Measurements from ENCODE around the gene MTFP1. TPM values are rescaled to one million over a fixed set of nuclear protein-coding genes. Genes with fewer than 3 reads are reported as not detected.

MTFP1 gene
- total RNA-seq, 1 donor from 2014 or later: 19.7 TPM

- peaks cover 38% of the 10 kb centered on the region for H3K36me3 ChIP-seq
- no peaks in the 10 kb centered on the region for H3K27me3 ChIP-seq (ENCODE audit: low read depth)
These were observed 12.6 kb upstream of the MTFP1 start for GRCh38 chr22:30413001-30413400.

GRCh38 chr22:30413745-30414524 lies 11.6 kb upstream of the MTFP1 start:
- TF ChIP-seq CTCF (IDR thresholded peaks at IDR 0.05; ENCODE audit: borderline replicate concordance): no peak
- intact Hi-C loops (cut with micrococcal nuclease): no loop called here
- Histone ChIP-seq H3K9me3 (replicated peaks) (no peaks in the 10 kb centered on the region), H3K27ac (replicated peaks) (no peak overlapping the region), H3K4me1 (no peaks in the 10 kb centered on the region), H3K27me3 (ENCODE audit: low read depth) (no peaks in the 10 kb centered on the region), H3K36me3 (peaks cover 48% of the 10 kb centered on the region), H3K4me3 (no peak overlapping the region)
- DNase-seq: no peak

More at GRCh38 chr22:30413001-30413400, 12.6 kb upstream of the MTFP1 start:
- H3K4me1 ChIP-seq: no peaks in the 10 kb centered on the region
- no peak for TF ChIP-seq CTCF (IDR thresholded peaks at IDR 0.05; ENCODE audit: borderline replicate concordance)
- no peak overlapping the region for H3K4me3 ChIP-seq
- H3K27ac ChIP-seq (replicated peaks): no peak overlapping the region
- intact Hi-C loops (cut with micrococcal nuclease): no loop called here
- no peaks in the 10 kb centered on the region for H3K9me3 ChIP-seq (replicated peaks)
- no peak for DNase-seq

GRCh38 chr22:30414525-30415047 lies 11.0 kb upstream of the MTFP1 start:
- Histone ChIP-seq H3K9me3 (replicated peaks) (no peaks in the 10 kb centered on the region), H3K4me3 (no peak overlapping the region), H3K27ac (replicated peaks) (no peak overlapping the region), H3K36me3 (peaks cover 53% of the 10 kb centered on the region), H3K27me3 (ENCODE audit: low read depth) (no peaks in the 10 kb centered on the region), H3K4me1 (no peaks in the 10 kb centered on the region)
- intact Hi-C loops (cut with micrococcal nuclease): no loop called here
- TF ChIP-seq CTCF (IDR thresholded peaks at IDR 0.05; ENCODE audit: borderline replicate concordance): no peak
- no peak for DNase-seq

- H3K4me1 ChIP-seq: peaks cover 1% of the 10 kb centered on the region
- intact Hi-C loops (cut with micrococcal nuclease): no loop called here
- H3K27me3 ChIP-seq (ENCODE audit: low read depth): no peaks in the 10 kb centered on the region
- no peak overlapping the region for H3K27ac ChIP-seq (replicated peaks)
- H3K9me3 ChIP-seq (replicated peaks): no peaks in the 10 kb centered on the region
- TF ChIP-seq CTCF (IDR thresholded peaks at IDR 0.05; ENCODE audit: borderline replicate concordance): no peak
- no peak overlapping the region for H3K4me3 ChIP-seq
- peaks cover 54% of the 10 kb centered on the region for H3K36me3 ChIP-seq
- no peak for DNase-seq
These were observed 9.2 kb upstream of the MTFP1 start for GRCh38 chr22:30416403-30416802.

GRCh38 chr22:30416837-30417236 lies 8.7 kb upstream of the MTFP1 start:
- no peak overlapping the region for H3K27ac ChIP-seq (replicated peaks)
- H3K9me3 ChIP-seq (replicated peaks): no peaks in the 10 kb centered on the region
- peaks cover 6% of the 10 kb centered on the region for H3K4me1 ChIP-seq
- intact Hi-C loops (cut with micrococcal nuclease): no loop called here
- no peak for TF ChIP-seq CTCF (IDR thresholded peaks at IDR 0.05; ENCODE audit: borderline replicate concordance)
- H3K27me3 ChIP-seq (ENCODE audit: low read depth): no peaks in the 10 kb centered on the region
- H3K4me3 ChIP-seq: no peak overlapping the region
- peaks cover 54% of the 10 kb centered on the region for H3K36me3 ChIP-seq
- DNase-seq: no peak
